BJ (cell line): Measurements from ENCODE around the gene NCS1. TPM values are rescaled to one million over a fixed set of nuclear protein-coding genes. Genes with fewer than 3 reads are reported as not detected.

Experiments
- CTCF ChIA-PET: fragments of 350-600 bp; formaldehyde crosslinking; extraction: SDS; loops from one replicate; lab custom pipeline; 2021; ENCODE audit warnings: antibody characterized with exemption, inconsistent platforms; lab: Yijun Ruan, JAX
- POLR2A ChIA-PET: fragments of 300-600 bp; sonication (Branson Sonifier 250); formaldehyde crosslinking; extraction: SDS; loops from one replicate; lab custom pipeline; 2021; ENCODE audit warnings: antibody characterized with exemption; lab: Charles Lee
- DNase-seq: peaks from one replicate; pipeline ENCODE4 v3.0.0-alpha.2; 2011; ENCODE audit warnings: low read depth
- H3K27me3 ChIP-seq: 2 replicates; pipeline ENCODE4 v1.6.0; 2011; ENCODE audit warnings: low read length; ENCODE audit not compliant: control insufficient read depth, insufficient read depth
- H3K36me3 ChIP-seq: 2 replicates; pipeline ENCODE4 v1.5.1; 2011; ENCODE audit warnings: low read length; ENCODE audit not compliant: control insufficient read depth, insufficient read depth
- H3K4me3 ChIP-seq: 2 replicates; pipeline ENCODE4 v1.5.1; 2011; ENCODE audit warnings: low read depth, mild to moderate bottlenecking, control low read depth, low read length
- CTCF ChIP-seq: IDR thresholded peaks from 2 replicates; pipeline ENCODE4 v1.5.1; 2011; ENCODE audit warnings: low read depth, mild to moderate bottlenecking, control low read depth, inconsistent platforms, low read length, moderate library complexity; ENCODE audit not compliant: insufficient read depth
- polyA plus RNA-seq: library from polyadenylated mRNA; depleted of rRNA; stranded (reverse); fragments of >200 nt; gene quantifications from 2 replicates; pipeline ENCODE4 v1.2.3, GENCODE V29; 2011

NCS1 gene
- polyA plus RNA-seq, 1 experiment, result 67.7 TPM

- Histone ChIP-seq H3K27me3 (no peaks in the 10 kb centered on the region), H3K4me3 (no peak overlapping the region), H3K36me3 (no peaks in the 10 kb centered on the region; the same call in 1 of the 2 replicates)
- POLR2A ChIA-PET, result no interaction called here
- TF ChIP-seq CTCF, result no peak
- DNase-seq, result no peak
- CTCF ChIA-PET, result interaction anchor here (1.7 kb wide), 1 partner anchor 49 kb away, joined by 5 read pairs; no protein-coding TSS in a partner anchor
These were observed 21.6 kb downstream of the NCS1 start for GRCh38 chr9:130193531-130194377.

DNA sequence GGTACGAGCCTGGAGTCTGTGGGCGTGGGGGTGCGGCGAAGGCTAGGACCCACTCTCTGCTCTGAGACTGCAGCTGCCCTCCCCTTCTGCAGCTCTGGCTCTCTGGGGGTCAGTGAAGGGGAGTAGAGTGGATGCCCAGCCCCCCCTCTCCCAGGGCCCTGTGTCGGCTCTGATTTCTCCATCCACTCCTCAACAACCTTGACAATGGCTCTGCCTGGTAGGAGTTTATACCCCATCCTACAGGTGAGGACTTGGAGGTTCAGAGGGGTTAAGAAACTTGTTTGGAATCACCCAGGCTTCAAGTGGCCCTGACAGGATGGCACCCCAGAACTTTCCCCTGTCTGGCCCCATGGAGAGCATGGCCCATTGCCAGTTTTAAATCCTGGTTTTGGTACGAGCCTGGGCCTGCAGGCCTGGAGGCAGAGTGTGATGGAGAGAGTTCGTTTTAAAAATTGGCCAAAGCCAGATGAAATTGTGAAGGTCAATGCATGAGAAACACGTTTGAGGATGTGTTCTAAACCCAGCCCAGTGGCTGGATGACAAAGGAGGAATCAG is 22.3 kb downstream of the NCS1 start:
- no peak for TF ChIP-seq CTCF

DNA sequence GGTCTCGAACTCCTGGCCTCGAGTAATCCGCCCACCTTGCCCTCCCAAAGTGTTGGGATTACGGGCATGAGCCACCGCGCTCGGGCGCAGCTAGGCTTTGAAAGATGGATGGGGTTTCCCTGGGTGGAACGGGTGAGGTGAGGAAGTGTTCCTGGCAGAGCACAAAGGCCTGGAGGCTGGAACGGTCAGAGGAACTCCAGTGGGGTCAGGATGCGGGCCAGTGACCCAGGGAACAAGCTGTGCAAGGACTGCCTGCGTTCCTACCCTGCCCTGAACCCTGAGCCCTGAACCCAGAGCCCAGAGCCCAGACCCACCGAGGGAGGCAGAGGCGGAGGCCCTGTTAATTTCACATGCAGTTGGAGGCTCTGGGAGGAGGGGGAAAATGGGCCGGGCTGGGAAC is 23.4 kb downstream of the NCS1 start:
- H3K27me3 ChIP-seq, result no peaks in the 10 kb centered on the region
- no peaks in the 10 kb centered on the region; the same call in 1 of the 2 replicates for H3K36me3 ChIP-seq
- no peak for TF ChIP-seq CTCF
- no peak for DNase-seq
- no peak overlapping the region for H3K4me3 ChIP-seq
- ChIA-PET CTCF (interaction anchor here (0.7 to 1.1 kb wide), 3 partner anchors 22 to 40 kb away, joined by 3 to 4 read pairs (median 4); no protein-coding TSS in a partner anchor), POLR2A (no interaction called here)

More for the DNA sequence above, 22.3 kb downstream of the NCS1 start:
- POLR2A ChIA-PET, result no interaction called here
- CTCF ChIA-PET, result interaction anchor here (1.7 kb wide), 1 partner anchor 48 kb away, joined by 5 read pairs; no protein-coding TSS in a partner anchor
- no peak overlapping the region for H3K4me3 ChIP-seq
- no peaks in the 10 kb centered on the region for H3K27me3 ChIP-seq
- DNase-seq, result no peak
- no peaks in the 10 kb centered on the region; the same call in 1 of the 2 replicates for H3K36me3 ChIP-seq

GRCh38 chr9:130196643-130197042 is 24.4 kb downstream of the NCS1 start:
- H3K4me3 ChIP-seq, result no peak overlapping the region
- ChIA-PET CTCF (no interaction called here), POLR2A (no interaction called here)
- H3K36me3 ChIP-seq, result peaks cover 1% of the 10 kb centered on the region; the same call in 1 of the 2 replicates
- no peaks in the 10 kb centered on the region for H3K27me3 ChIP-seq
- DNase-seq, result no peak
- TF ChIP-seq CTCF, result no peak

DNA sequence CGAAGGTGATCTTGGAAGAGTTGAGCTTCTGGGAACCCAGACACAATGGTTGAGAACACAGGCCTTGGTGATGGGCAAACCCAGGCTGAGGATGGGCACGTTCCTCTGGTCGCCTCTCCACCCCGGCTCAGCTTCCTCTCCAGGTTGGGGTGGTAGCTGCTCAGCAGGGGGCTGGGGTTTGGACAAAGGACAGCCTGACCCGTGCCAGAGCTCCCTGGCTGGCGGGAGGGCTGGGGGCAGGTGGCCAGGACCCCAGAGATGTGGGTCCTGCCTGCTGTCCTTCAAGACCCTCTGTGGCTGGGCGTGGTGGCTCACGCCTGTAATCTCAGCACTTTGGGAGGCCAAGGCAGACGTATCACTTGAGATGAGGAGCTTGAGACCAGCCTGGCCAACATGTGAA is 25.2 kb downstream of the NCS1 start:
- DNase-seq, result no peak
- ChIA-PET CTCF (interaction anchor here (1.2 kb wide), 1 partner anchor 23 kb away, joined by 5 read pairs; no protein-coding TSS in a partner anchor), POLR2A (no interaction called here)
- no peak for TF ChIP-seq CTCF
- H3K4me3 ChIP-seq, result no peak overlapping the region
- H3K27me3 ChIP-seq, result no peaks in the 10 kb centered on the region
- H3K36me3 ChIP-seq, result peaks cover 2% of the 10 kb centered on the region; the same call in 1 of the 2 replicates
